Stimulated activated CD4-positive, alpha-beta T cell treated with anti-CD3 and anti-CD28 coated beads, Interleukin-12 subunit alpha, Interleukin-12 subunit beta, amount 100 ng/mL, for 24 hours (primary cell): ENCODE measurements around the gene SPPL3.
"Not testable (repeated sequence)": the region's sequence is repeated elsewhere in the genome, so short reads cannot be mapped to it uniquely, and the experiment has no call there.

Experiments
- DNase-seq, 2 experiments: peaks; one replicate each; pipeline ENCODE4 v3.0.0-alpha.2; 2020; ENCODE audit warnings: low read depth in 2 of 2

SPPL3 gene

DNA sequence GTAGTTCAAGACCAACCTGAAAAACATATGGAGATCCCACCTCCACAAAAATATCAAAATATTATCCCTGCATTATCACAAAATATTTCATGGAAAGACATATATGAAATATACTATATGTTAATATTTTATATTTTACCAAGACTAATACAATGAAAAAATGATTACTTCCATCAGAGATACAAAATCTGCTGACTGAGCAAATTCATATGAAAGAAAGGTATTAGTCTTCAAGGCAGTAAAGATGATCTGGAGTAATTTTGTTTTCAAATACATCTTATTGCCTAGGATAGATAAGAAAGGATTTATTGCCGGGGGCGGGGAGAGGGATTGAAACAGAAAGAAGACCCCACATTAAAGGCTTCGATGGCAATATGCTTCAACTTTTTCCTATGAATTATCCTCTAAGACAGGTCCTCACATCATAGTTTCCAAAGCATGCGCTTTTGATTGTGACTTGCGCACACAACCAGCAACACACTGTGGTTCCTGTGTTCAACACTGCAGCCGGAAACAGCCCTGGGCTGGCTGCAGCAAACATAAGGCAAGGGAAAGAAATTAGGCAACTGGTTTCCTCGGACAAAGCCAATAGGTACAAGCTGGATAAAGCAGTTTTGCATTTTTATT, 83.2 kb downstream of the SPPL3 start:
- DNase-seq = peak; percentile 36 to 54

DNA sequence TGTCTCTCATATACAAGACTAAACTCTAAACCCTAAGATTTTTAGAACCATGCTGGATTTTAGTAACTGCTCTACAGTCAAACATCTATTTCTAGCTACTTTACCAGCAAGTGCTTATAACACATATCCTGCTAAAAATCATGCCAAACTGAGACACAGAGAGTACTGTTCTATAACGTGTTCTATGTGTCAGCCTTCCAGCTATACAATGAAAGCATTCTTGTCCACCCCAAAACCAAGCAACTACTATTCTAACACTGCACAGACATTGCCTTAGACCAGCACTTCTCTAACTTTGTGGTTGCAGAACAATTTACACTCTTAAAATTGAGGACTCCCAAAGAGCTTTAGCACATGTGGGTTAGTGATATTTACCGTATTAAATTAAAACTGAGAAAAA, 85.7 kb downstream of the SPPL3 start:
- no peak for DNase-seq

DNA sequence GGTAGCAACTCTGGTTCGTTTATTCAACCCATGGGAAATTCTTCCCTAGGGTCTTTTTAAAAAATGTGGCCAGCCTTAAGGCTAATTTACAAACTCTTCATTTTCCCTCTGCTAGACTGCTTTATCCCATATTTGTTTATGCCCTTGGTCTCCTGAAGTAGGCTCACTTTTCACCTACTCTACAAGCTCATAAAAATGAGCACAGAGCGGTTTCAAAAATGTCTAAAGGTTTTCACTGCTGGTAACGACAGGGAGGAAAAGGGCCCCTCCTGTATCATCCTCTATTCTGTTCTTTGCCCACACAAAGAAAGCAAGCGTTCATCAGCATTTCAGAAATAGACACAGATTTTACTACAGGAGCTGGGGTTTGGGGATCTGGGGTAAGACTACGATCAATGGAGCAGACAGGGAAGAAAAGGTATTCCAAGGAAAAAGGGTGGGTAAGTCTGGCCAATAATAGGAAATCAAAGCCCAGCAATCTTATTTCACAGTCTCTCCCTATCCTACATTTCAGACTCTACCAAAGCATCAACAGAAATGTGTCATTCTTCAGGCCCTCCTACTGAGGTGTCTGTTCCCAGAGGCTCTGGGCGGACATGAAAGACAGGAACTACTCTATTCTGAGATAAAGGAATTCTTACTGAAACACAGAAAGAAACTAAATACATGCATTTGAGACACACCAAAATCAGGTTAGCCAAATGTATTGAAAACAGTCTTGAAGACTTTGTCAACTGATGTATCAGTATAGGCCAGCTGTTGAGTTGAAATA, 86.4 kb downstream of the SPPL3 start:
- DNase-seq = no peak

DNA sequence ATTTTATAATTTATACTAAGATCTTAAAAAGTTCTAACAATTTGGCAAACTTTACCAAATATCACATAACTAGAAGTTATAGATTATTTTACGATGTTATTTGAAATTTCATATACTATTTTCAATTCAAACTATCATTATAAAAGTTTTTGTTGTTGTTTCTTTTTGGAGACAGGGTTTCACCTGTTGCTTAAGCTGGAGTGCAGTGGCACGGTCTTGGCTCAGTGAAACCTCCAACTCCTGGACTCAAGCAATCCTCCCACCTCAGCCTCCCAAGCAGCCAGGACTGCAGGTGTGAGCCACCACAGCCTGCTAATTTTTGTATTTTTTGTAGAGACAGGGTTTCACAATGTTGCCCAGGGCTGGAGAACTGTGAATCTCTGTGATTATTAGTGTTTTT, 87.8 kb downstream of the SPPL3 start:
- DNase-seq = no peak

DNA sequence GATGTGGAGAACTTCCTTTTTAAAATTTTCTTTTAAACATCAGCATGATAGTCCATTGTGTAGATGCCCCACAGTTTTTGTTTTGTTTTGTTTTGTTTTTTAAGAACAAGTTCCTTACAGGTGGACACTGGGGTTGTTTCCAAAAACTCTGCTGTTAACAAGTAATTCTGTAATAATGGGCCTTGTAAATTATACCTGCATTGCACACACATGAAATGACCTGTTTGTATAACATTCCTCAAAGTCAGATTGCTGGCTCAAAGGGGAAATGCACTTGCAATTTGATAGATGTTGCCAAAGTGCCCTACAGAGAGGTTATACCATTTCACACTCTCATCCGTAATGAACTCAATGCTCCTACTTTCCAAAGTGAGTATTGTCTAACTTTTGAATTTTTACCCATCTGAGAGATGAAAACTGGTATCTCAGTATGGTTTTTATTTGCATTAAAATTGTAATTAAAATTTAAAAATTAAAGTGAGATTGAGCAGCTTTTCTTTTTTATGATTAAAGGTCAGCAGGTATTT, 89.2 kb downstream of the SPPL3 start:
- no peak for DNase-seq

DNA sequence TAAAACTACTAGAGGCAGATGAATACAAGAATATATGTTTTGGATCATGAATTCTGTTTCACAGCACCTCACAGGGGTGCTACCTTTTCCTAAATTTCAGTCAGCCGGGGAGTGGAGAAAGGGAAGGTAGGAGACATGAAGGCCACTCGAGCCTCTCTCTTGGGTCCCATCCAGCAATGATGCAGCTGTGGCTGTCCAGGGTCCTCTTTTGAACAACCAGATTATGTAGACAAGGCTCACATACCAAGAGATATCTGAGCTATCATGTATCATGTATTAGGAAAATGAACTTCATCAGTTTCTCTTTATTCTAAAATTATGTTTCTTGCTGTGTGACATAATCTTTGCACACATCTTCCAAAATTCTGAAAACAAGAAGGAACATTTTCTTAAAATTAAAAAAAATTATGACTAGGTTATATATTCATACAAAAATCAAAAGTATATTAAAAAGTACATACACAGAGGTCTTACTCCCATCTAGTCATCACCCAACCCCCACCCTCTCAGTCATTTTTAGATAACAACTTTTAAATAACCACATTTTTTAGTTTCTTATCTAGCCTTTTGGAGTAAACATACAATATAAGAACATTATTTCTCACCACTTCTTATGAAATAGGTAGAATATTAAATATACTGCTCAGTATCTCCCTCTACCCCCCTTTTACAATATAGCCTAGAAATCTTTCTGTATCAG, 89.8 kb downstream of the SPPL3 start:
- no peak for DNase-seq

DNA sequence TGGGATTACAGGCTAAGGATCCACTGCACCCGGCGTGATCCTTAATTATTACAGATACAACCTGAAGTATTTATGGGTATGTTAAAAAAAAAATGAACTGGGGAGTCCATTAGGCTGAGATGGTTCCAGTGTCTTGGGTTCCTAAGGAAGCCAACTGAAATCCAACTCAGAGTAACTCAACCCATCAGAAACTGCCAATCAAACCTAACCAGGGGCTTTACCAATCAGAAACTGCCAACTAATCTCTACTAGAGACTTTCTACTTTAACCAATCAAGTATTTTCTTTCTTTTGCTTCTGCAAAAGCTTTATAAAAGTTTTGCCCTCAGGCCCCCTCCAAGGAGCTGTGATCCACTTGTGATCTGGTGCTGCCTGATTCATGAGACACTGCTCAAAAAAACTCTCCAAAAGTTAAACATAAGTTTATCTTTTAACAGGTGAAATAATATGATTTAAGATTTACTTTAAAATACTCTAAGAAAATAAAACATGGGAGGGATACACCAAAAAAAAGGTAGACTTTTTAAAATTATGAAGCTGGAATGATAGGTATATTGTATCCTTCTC, 90.5 kb downstream of the SPPL3 start:
- no peak for DNase-seq

DNA sequence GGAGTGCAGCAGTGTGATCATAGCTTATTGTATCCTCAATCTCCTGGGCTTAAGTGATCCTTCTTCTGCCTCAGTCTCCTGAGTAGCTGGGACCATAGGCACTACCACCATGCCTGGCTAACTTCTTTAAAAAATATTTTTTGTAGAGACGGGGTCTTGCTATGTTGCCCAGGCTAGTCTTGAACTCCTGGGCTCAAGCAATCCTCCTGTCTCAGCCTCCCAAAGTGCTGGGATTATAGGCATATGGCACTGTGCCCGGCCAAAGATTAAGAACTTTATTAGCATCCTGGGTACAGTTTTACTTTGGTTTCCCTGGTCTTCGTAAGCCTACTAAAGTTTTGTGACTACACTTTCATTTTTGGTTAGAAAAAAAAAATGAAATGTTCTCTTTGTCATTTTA, 94.1 kb downstream of the SPPL3 start:
- no peak for DNase-seq

DNA sequence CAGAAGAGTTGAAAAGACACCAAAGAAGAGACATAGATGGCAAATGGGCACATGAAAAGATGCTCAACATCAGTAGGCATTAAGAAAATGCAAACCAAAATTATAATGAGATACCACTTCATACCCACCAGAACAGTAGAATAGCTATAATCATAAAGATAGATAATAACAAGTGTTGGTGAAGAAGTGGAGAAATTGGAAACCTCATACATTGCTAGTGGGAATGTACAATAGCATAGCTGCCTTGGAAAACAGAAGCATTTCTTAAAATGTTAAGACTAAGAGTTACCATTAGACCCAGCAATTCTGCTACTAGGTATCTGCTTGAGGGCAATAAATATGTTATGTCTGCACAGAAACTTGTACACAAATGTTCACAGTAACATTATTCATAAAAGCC, 99.7 kb downstream of the SPPL3 start:
- no peak for DNase-seq

DNA sequence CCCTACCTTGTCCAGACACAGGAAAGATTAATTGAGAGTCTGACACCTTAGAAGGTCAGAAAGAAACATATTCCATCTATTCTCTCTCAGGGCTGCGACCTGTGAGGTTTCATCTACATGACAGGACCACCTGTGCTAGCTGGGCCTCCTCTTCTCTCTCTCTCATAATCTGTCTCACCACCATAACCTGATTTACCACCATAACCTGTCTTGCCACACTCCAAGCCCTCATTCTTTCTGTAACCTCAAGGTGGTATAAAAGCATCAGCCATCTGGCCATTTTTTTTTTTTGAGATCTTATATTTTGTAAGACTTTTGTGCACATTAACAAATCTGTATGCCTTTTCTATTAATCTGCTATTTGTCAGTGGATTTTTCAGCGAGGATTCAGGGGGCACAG, 103.0 kb downstream of the SPPL3 start:
- DNase-seq = no peak

DNA sequence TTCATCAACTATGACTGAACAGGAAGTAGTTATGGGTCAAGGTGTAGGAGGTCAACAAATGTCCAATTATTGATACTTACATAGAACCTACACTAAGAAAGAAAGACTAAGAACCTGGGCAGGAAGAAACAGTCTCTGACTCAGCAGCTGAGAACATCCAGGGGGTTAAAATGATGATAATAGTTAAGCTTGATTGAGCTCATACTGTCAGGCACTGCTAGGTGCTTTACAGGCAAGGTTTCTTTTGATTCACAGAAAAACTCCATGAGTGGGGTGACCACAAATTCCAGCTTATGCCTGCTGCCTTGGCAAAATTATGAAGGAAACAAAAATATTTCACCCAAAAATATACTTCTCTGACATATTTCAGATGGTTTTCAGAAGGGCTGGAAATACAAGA, 103.5 kb downstream of the SPPL3 start:
- no peak for DNase-seq

DNA sequence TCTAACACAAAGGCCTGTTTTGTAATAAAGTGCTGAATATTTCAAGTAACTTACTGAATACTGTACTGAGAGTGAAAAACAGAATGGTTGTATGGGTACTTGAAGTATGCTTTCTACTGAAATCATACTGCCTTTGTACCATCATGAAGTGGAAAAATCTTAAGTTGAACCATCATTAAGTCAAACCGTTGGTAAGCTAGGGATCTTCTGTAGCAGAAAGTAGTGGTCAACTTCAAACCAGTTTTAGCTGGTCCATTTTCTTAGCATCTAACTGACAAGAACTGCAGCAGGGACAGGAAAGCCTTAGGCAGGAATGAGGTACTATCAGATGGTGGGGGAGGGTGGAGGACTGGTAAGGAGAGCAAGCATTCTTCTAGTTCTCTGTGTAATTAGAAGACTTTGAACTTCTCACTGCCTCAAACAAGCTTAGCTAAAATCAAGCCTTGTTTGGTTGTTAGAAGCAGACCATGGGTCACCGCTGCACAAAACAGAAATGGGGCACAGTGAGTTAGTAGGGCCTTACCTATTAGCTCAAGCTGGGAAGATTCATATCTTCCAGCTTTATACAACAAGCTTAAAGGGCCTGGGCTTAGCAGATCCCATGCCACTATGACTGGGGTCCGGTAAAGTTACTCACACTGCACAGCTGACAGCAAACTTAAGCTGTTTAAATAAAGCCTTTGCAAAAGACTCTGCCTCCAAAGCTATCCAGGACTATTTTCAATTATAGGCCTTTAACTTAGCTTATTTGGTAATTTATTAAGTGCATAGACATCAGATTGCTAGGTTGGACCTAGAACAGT, 104.7 kb downstream of the SPPL3 start:
- no peak for DNase-seq

DNA sequence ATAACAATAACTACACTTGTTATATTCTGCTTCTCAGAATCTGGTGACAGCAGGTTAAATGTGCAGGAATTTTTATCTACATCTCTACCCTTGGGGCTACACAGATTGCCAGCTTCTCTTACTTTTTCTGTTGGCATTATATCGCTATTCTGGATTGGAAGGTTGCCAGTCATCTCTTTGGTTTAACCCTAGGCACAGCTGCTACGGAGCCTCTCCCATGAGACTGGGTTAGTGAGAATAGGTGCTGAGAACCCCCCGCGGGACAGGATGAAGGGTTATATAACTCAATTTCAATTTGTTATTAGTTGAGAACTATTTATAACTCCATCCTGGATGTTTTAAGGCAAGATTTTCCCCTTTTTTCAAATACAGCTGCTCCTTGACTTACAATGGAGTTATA, 105.5 kb downstream of the SPPL3 start:
- no peak for DNase-seq

DNA sequence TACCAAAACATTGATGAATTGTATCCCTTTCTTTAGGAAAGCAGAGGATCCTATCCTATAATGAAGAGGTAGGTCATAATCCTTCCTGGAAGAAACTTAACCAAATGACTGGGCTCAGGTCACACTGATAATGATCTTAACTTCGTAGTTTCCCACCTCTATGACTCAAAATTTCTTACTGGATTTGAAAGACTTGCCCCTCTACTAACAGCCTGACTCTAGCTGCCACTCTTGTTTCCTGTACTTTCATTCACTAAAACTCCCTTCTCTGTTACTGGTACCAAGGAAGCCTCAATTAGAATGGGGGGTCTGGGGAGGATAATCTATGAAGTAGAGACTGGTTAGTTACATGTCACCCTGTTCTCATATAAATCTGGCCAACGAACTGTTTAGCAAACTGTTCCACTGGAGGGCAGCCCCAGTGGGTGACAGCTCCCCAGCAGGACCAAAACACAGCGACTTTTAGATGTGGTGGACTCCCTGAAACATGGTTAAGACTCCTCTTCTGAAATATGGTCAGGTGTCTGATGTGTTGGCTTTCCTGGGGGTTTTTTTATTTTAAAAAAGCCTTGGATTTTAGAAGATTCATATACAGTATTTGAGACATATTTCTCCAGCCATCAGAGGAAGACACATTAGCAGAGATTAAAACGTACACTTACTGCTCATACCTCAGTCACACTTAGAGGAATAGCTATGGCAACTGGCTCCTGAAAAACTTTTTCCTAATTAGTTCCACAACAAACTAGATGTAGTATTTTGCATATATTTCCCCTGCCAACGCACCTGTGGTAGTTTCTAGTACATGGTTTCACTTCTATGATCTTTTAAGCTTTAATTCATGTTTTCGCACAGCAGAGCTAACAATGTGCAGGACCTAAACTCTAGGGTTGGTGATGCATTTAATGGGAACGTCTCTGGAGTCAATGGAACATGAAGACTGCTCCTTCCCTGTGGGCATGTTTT, 106.2 kb downstream of the SPPL3 start:
- DNase-seq = no peak

DNA sequence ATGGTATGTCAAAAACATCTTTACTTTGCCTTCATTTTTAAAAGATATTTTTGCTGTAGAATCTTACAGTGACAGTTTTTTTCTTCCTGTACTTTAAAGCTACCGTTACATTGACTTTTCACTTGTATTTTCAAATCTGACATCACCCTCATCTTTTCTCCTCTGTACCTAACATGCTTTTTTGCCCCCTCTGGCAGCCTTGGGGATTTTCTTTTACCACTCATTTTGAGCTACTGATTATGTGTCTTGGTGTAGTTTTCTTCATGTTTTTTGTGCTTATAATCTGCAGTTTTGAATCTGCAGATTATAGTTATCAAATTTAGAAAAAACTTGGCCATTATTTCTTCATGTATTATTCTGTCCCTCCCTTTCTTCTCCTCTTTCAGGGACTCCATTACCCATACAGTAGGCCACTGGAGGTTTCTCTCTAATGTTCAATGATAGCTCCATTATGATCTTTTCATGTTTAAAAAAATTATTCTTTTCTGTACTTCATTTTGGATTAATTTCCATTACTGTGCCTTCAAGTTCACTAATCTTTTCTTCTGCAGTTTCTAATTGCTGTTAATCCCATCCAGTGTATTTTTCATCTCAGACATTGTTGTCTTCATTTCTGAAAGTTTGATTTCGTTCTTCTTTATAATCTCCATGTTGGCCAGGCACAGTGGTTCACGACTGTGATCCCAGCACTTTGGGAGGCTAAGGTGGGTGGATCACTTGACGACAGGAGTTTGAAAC, 108.5 kb downstream of the SPPL3 start:
- no peak for DNase-seq

DNA sequence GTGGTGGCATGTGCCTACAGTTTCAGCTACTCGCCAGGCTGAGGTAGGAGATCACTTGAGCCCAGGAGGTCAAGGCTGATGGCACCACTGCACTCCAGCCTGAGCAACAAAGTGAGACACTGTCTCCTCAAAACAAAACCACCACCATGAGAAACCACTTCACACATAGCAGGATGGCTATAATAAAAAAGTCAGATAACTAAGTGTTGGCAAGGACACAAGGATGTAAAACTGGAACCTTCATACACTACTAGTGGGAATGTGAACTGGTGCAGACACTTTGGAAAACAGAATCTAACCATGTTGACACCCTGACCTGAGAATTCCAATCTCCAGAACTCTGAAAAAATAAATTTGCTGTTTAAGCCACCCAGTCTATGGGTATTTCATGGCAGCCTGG, 110.8 kb downstream of the SPPL3 start:
- DNase-seq = no peak

DNA sequence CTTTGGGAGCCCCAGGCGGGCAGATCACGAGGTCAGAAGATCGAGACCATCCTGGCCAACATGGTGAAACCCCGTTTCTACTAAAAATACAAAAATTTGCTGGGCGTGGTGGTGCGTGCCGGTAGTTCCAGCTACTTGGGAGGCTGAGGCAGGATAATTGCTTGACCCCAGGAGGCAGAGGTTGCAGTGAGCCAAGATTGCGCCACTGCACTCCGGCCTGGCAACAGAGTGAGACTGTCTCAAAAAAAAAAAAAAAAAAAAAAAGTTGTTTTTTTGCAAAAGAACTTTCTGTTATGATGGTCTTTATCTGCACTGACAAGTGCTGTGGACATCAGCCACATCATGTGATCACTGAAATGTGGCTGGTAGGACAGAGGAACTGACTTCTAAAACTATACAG, 111.7 kb downstream of the SPPL3 start:
- DNase-seq = not testable (repeated sequence)

DNA sequence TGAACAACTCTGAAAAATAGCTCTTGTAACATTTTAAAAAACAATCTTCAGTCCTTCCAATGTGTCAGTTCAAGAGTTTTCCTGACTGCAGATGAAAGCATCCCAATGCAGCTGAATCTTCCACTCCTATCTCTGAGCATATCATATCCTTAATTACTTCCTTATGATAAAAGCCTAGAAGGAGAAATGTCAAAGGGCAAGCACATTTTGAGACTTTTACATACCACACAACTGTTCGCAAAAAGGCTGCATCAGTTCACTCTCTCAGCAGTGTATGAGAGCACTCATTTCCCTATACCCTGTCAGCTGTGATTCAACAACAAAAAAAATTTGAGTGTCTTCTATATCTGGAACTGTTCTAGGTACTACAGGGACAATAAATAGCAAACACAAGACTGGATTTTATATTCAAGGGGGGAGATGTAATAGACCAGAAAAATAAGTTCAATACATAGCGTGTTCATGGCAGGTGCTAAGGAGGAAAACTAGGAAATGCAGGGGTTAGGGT, 112.4 kb downstream of the SPPL3 start:
- no peak for DNase-seq

DNA sequence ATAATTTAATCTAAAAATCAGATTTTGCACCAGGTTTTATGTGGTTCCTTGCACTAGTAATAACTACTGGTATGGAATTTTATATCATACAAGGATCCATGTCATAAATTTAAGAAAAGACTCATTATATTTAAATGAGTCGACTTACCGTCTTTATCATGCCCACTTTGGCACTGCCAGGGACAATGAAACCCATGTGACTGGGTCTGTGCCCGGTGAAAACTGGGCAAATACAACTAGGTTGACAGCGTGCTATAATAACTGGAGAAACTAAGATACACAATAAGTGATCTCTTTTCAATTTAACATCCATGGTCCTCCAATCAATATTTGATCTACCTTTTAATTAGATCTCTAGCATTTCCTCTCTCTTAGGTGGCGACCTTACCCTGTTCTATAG, 114.0 kb downstream of the SPPL3 start:
- DNase-seq = no peak

DNA sequence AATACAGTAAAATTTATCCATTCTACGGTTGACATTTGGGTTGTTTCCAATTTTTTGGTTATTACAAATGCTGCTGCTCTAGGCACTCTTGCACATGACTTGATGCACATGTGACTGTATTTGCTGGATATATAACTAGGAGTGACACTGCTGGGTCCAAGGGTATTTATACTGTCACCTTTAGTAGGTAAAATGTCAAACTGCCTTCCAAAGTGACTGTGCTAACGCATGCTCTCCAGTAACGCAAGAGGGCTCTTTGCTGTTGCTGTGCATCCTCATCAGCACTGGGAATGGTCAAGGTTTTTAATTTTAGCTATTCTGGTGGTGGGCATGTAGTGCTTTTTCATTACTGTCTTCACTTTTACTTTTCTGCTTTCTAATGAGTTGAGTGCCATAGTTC, 116.3 kb downstream of the SPPL3 start:
- DNase-seq = no peak
